ENCODE data around the gene CCDC157.

- TF ChIP-seq CTCF (IDR thresholded peaks at IDR 0.05), result peak in 1 of 3 donors; percentile 87
- TF ChIP-seq POLR2A (IDR thresholded peaks at IDR 0.05), result no peak
These were observed 30.4 kb downstream of the CCDC157 start, which contains the start of gene RNF215 for GRCh38 chr22:30386960-30387827.
